ENCODE measurements around the gene ZNF501.
A peak's percentile ranks its signal among the peaks of the same experiment; 100 is the strongest.

ZNF501 gene

GRCh38 chr3:44729384-44729910 is at the start of gene ZNF501:
Gene ZNF501, plus strand, starts transcription at chr3:44729635. Its CDS starts 4,787 bp downstream, at chr3:44734422.
- DNase-seq, result peak in 1 of 2 experiments; percentile 35

DNA sequence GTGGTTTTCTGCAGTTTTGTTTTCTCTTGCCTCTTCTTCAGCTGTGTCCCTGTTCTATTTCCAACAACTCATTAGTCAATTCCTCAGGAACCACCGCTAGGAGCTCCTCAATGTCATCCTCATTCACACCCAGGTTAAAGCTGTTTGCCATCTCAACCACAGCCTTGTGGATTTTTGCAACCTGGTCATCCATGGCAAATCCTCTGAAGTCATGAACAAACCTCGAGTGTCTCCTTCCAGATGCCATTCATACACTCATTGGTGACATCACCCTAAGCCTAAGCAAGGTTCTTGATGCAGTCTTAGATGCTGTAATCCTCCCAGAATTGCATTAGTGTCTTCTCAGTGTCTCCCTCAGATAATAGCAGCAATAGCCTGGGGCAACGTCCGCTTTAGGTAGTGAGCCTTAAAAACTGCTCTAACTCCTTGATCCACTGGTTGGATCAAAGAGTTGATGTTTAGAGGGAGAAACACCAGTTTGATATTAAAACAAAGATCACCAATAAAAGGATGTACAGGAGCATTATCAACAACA is 48.4 kb upstream of the ZNF501 start:
- no peak for DNase-seq

DNA sequence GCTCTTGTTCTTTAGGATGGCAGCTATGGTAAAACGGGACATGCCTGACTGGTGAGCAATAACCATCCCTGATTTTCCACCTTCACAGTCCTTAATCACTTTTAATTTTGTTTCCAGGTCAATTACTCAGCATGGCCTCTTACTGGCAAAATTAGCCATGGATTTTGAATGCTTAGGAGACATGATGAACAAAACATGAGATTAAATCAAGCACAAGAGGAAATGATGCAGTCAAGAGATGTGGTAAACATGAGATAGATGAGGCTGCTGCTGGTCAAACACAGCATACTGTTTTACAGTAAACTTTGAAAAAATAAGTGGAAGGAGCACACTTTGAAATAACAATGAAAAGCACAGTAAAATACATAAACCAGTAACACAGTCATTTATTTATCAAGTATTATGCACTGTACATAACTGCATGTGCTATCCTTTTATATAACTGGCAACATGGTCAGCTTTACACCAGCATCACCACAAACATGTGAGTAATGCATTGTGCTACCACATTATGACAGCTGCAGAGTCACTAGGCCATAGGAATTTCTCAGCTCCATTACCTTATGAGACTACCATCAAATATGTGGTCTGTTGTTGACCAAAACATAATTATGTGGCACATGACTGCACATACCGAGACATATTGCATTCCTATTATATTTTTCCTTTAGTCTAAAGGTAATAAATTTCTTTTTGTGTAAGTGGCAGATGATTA is 47.1 kb upstream of the ZNF501 start:
- no peak for DNase-seq

GRCh38 chr3:44685128-44685800 is 44.2 kb upstream of the ZNF501 start:
- peak; percentile 66 to 70 for DNase-seq

DNA sequence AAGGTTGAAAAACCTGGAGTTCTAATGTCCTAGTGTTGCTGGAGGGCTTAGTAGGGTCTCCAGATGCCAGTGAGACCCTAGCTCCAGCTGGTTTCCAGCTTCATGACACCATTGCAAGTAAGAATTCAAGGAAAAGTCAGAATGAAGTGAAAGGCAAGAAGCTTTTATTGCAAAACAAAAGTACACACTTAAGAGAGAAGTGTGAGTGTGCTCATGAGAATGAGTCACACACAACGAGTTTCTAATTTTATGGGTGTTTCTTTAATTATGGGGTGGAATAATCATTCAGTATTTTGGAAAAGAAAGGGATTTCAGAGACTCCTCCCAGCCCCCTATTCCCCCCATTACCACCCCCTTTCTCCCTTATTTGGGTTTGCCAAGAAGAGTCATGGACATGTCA is 41.5 kb upstream of the ZNF501 start:
- no peak for DNase-seq

GRCh38 chr3:44712455-44713075 is 16.9 kb upstream of the ZNF501 start, which contains the start of gene ZNF502:
Gene ZNF502, plus strand, starts transcription at chr3:44712660. Its CDS starts 7,602 bp downstream, at chr3:44720262.
- peak in 1 of 2 experiments; percentile 52 for DNase-seq

DNA sequence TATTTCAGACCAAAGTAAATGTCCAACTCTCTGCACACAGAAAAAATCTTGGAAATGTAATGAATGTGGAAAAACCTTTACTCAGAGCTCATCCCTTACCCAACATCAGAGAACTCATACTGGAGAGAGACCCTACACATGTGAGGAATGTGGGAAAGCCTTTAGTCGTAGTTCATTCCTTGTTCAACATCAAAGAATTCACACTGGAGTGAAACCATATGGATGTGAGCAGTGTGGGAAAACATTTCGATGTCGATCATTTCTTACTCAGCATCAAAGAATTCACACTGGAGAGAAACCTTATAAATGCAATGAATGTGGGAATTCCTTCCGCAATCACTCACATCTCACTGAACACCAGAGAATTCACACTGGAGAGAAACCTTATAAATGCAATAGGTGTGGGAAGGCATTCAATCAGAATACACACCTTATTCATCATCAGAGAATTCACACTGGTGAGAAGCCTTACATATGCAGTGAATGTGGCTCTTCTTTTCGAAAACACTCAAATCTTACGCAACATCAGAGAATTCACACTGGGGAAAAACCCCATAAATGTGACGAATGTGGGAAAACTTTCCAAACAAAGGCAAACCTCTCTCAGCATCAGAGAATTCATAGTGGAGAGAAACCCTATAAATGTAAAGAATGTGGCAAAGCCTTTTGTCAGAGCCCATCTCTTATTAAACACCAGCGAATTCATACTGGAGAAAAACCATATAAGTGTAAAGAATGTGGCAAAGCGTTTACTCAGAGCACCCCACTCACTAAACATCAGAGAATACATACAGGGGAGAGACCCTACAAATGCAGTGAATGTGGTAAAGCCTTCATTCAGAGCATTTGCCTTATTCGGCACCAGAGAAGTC is 8.0 kb upstream of the ZNF501 start:
- DNase-seq, result no peak

DNA sequence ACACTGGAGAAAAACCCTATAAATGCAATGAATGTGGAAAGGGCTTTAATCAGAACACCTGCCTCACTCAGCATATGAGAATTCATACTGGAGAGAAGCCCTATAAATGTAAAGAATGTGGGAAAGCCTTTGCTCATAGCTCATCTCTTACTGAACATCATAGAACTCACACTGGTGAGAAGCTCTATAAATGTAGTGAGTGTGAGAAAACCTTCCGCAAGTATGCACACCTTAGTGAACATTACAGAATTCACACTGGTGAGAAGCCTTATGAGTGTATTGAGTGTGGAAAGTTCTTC is 7.4 kb upstream of the ZNF501 start:
- no peak for DNase-seq

- no peak for DNase-seq
These were observed 5.3 kb downstream of the ZNF501 start for GRCh38 chr3:44734646-44735168.

- no peak for DNase-seq
These were observed 31.6 kb downstream of the ZNF501 start for GRCh38 chr3:44761101-44761423.

DNA sequence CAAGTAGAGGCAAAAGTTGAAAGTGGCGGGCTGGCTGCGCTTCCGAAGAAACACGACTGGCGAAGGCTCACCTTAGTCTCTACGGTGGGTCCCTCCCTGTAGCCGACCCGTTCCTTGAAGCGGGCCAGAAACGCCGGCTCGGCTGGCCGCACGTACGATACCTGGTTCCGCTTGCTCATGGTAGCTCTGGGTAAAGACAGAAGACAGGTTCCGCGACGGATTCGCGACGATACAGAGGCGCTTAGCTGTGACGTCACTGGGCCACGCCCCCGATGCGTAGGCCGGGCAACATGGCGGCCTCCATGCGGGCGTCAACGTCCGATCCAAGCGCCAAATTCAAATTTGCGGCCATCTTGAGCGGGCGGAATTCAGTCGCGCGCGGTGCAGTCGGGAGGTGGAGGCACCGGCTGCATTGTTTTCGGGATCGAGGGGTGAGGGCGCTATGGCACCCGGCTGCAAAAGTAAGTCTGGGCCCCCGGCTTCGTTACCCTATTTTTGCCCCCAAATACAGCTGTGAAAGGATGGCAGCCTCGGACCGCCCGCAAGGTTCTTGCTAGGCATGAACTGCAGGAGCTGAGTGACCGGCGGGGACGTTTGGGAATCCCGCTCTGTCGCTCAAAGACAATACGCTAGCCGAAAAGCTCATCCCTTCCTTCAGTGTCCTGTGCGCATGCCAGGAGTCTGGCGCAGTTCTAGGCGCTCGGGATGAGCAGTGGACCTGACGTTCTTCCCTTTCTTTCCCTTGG is 32.2 kb downstream of the ZNF501 start, which contains the start of the genes KIAA1143 and KIF15:
Gene KIAA1143, minus strand, starts transcription at position 196 of the 746 bp plus-strand sequence. Its CDS starts 17 bp downstream, at position 179.
Gene KIF15, plus strand, starts transcription at position 371 of the 746 bp plus-strand sequence. Its CDS starts 72 bp downstream, at position 443.
- peak; percentile 58 to 77 for DNase-seq

GRCh38 chr3:44762170-44762677 is 32.8 kb downstream of the ZNF501 start:
- DNase-seq, result no peak

GRCh38 chr3:44762690-44763089 is 33.3 kb downstream of the ZNF501 start:
- DNase-seq, result no peak

GRCh38 chr3:44764248-44764647 is 34.8 kb downstream of the ZNF501 start:
- DNase-seq, result no peak

DNA sequence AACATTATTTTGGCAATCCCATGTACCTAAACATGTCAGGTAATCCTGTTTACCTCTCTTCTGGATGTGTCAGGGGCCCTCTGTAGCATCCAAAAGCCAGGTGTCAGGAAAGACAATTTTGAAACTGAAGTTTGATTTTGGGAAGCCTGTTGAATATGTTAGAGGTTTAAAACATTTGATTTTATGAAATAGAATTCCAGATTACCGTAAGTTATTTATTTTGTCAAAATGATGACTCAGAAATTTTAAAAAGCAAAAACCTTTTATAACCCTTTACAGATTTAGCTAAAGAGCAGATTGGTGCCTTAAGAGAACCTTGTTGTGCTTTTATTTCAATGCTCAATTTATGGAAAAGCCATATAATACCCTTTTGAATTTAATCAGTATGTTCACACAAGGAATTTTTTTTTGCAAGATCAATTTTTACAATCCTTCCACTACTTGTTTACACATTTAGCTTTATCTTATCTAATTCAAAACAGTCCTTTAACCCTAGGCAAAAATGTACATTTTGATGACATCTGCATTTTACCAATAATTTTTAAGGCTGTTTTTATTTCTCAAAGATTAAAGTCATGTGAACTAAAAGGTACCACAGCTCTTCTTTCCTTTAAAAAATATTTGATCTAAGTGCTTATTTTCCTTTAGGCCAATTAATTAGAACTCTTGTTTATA is 42.1 kb downstream of the ZNF501 start:
- no peak for DNase-seq

- DNase-seq, result no peak
These were observed 42.6 kb downstream of the ZNF501 start for GRCh38 chr3:44772099-44772442.

DNA sequence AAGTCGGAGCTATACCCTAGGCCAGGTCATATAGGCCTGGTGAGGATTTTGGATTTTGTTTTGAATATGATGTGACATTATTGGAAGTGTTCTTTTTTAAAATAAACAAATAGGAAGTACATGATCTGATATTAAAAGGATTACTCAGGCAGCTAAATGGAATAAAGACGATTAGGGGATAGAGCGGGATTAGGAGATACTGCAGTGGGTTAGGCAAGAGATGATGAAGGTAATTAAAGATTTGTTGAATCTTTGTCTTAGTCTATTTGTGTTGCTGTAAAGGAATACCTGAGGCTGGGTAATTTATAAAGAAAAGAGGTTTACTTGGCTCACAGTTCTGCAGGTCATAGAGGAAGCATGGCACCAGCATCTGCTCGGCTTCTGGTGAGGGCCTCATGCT is 53.5 kb downstream of the ZNF501 start:
- no peak for DNase-seq

Measured in cerebellar nuclear complex (tissue), 1 donor.